ENCODE data around the gene ASIC2.

Gene ASIC2

GRCh38 chr17:33142705-33143299, 150.3 kb downstream of the ASIC2 start:
- no peak for TF ChIP-seq CTCF (IDR thresholded peaks at IDR 0.05; ENCODE audit: control insufficient read depth, extremely low read depth, insufficient read depth)
- DNase-seq (ENCODE audit: low read depth): peak; percentile 1
- H3K4me3 ChIP-seq (ENCODE audit: low read depth, low read length): no peak overlapping the region

GRCh38 chr17:33140413-33141099, 152.5 kb downstream of the ASIC2 start:
- DNase-seq (ENCODE audit: low read depth): no peak
- TF ChIP-seq CTCF (IDR thresholded peaks at IDR 0.05; ENCODE audit: control insufficient read depth, extremely low read depth, insufficient read depth): no peak
- no peak overlapping the region for H3K4me3 ChIP-seq (ENCODE audit: low read depth, low read length)

GRCh38 chr17:33138627-33139026, 154.5 kb downstream of the ASIC2 start:
- no peak overlapping the region for H3K4me3 ChIP-seq (ENCODE audit: low read depth, low read length)
- DNase-seq (ENCODE audit: low read depth): no peak
- TF ChIP-seq CTCF (IDR thresholded peaks at IDR 0.05; ENCODE audit: control insufficient read depth, extremely low read depth, insufficient read depth): no peak

GRCh38 chr17:33137426-33137825, 155.7 kb downstream of the ASIC2 start:
- TF ChIP-seq CTCF (IDR thresholded peaks at IDR 0.05; ENCODE audit: control insufficient read depth, extremely low read depth, insufficient read depth): no peak
- no peak overlapping the region for H3K4me3 ChIP-seq (ENCODE audit: low read depth, low read length)
- no peak for DNase-seq (ENCODE audit: low read depth)

GRCh38 chr17:33135691-33136090, 157.4 kb downstream of the ASIC2 start:
- H3K4me3 ChIP-seq (ENCODE audit: low read depth, low read length): no peak overlapping the region
- TF ChIP-seq CTCF (IDR thresholded peaks at IDR 0.05; ENCODE audit: control insufficient read depth, extremely low read depth, insufficient read depth): no peak
- no peak for DNase-seq (ENCODE audit: low read depth)

GRCh38 chr17:33131620-33132019, 161.5 kb downstream of the ASIC2 start:
- no peak overlapping the region for H3K4me3 ChIP-seq (ENCODE audit: low read depth, low read length)
- TF ChIP-seq CTCF (IDR thresholded peaks at IDR 0.05; ENCODE audit: control insufficient read depth, extremely low read depth, insufficient read depth): no peak
- DNase-seq (ENCODE audit: low read depth): no peak

- no peak overlapping the region for H3K4me3 ChIP-seq (ENCODE audit: low read depth, low read length)
- no peak for TF ChIP-seq CTCF (IDR thresholded peaks at IDR 0.05; ENCODE audit: control insufficient read depth, extremely low read depth, insufficient read depth)
- DNase-seq (ENCODE audit: low read depth): no peak
Observed at GRCh38 chr17:33127706-33128105, 165.4 kb downstream of the ASIC2 start.

Measured in LNCaP clone FGC (cell line).